Keratinocyte (primary cell): Measurements from ENCODE around the gene SPR. TPM values are rescaled to one million over a fixed set of nuclear protein-coding genes. Genes with fewer than 3 reads are reported as not detected.

Source experiments
- DNase-seq: peaks from one replicate; pipeline ENCODE4 v3.0.0-alpha.2; 2011; ENCODE audit warnings: low read depth, missing footprints, low spot score
- FAIRE-seq: peaks from 2 replicates; lab custom pipeline; 2011; peaks lifted over from hg19 to GRCh38; lab: Jason Lieb, UNC
- H2AFZ ChIP-seq: 2 replicates; pipeline ENCODE4 v1.6.0; 2012; ENCODE audit warnings: low read length, control low read depth, inconsistent platforms; ENCODE audit not compliant: control insufficient read depth
- H3K27ac ChIP-seq: 2 replicates; pipeline ENCODE4 v1.5.1; 2011; ENCODE audit warnings: low read length; ENCODE audit not compliant: control insufficient read depth, insufficient read depth
- H3K27me3 ChIP-seq: 3 replicates; pipeline ENCODE4 v1.6.0; 2011; ENCODE audit warnings: low read length; ENCODE audit not compliant: control insufficient read depth, insufficient read depth; ENCODE audit errors: extremely low read depth
- H3K36me3 ChIP-seq, 2 experiments: 2 replicates in 1 of 2; 3 replicates in 1 of 2; pipeline ENCODE4 v1.5.1; 2011; ENCODE audit warnings: low read length in 2 of 2, mild to moderate bottlenecking in 1 of 2; ENCODE audit not compliant: control insufficient read depth in 2 of 2, insufficient read depth in 2 of 2; ENCODE audit errors: extremely low read depth in 1 of 2
- H3K4me1 ChIP-seq: 3 replicates; pipeline ENCODE4 v1.5.1; 2011; ENCODE audit warnings: low read length; ENCODE audit not compliant: control insufficient read depth, insufficient read depth; ENCODE audit errors: extremely low read depth
- H3K4me2 ChIP-seq: 3 replicates; pipeline ENCODE4 v1.6.0; 2011; ENCODE audit warnings: low read depth, low read length; ENCODE audit not compliant: control insufficient read depth, insufficient read depth; ENCODE audit errors: extremely low read depth
- H3K4me3 ChIP-seq, 3 experiments: fragments of 200-600 bp in 1 of 3; sonication (generic) in 1 of 3; 2 replicates in 2 of 3; 3 replicates in 1 of 3; pipeline ENCODE4 v1.5.1; 2011 to 2016; ENCODE audit warnings: low read length in 3 of 3, mild to moderate bottlenecking in 3 of 3, control low read depth in 2 of 3, inconsistent platforms in 1 of 3, low read depth in 1 of 3, mixed read lengths in 1 of 3, mixed run types in 1 of 3, moderate library complexity in 1 of 3; ENCODE audit not compliant: control insufficient read depth in 2 of 3, insufficient read depth in 2 of 3; ENCODE audit errors: extremely low read depth in 1 of 3
- H3K79me2 ChIP-seq: 2 replicates; pipeline ENCODE4 v1.6.0; 2012; ENCODE audit warnings: low read length; ENCODE audit not compliant: control insufficient read depth, insufficient read depth
- H3K9ac ChIP-seq: 3 replicates; pipeline ENCODE4 v1.6.0; 2011; ENCODE audit warnings: low read length; ENCODE audit not compliant: control insufficient read depth, insufficient read depth; ENCODE audit errors: extremely low read depth
- H3K9me1 ChIP-seq: 3 replicates; pipeline ENCODE4 v1.6.0; 2011; ENCODE audit warnings: low read length; ENCODE audit not compliant: control insufficient read depth, insufficient read depth; ENCODE audit errors: extremely low read depth
- H3K9me3 ChIP-seq: 2 replicates; pipeline ENCODE4 v1.5.1; 2012; ENCODE audit warnings: low read depth, low read length; ENCODE audit not compliant: control insufficient read depth
- H4K20me1 ChIP-seq: 3 replicates; pipeline ENCODE4 v1.6.0; 2011; ENCODE audit warnings: low read length; ENCODE audit not compliant: control insufficient read depth, insufficient read depth; ENCODE audit errors: extremely low read depth
- EZH2 ChIP-seq: IDR thresholded peaks from one replicate; pipeline ENCODE4 v1.6.1; 2012; ENCODE audit warnings: inconsistent platforms, mild to moderate bottlenecking, low read length, moderate library complexity
- dilution Hi-C: fragments of 300-500 bp; cut with MboI; formaldehyde crosslinking; loops from one replicate; pipeline ENCODE4 v1.7.0; 2020; ENCODE audit warnings: low sequenced_read_pairs; ENCODE audit not compliant: extremely low pct_ligation_motif_present
- polyA plus RNA-seq, 5 experiments: library from polyadenylated mRNA; depleted of rRNA in 3 of 5; stranded (reverse) in 3 of 5; stranded (forward) in 1 of 5; unstranded in 1 of 5; fragments of >200 nt; gene quantifications; 1 replicate in 1 of 5; 2 replicates in 3 of 5; 3 replicates in 1 of 5; pipeline versions ENCODE4 v1.2.1 to v1.2.3, GENCODE V29; 2011 to 2012; ENCODE audit warnings: missing spikeins in 2 of 5, low read depth in 1 of 5, low replicate concordance in 1 of 5
- TF ChIP-seq, protein P1 (sequence below), 3 experiments: IDR thresholded peaks in 1 of 3; conservative IDR thresholded peaks in 1 of 3; optimal IDR thresholded peaks in 1 of 3; 2 replicates in 2 of 3; 3 replicates in 1 of 3; pipeline versions ENCODE3 to v1.5.1; 2011; ENCODE audit warnings: low read length in 3 of 3, mild to moderate bottlenecking in 3 of 3, moderate library complexity in 2 of 3, control low read depth in 1 of 3, inconsistent platforms in 1 of 3; ENCODE audit not compliant: insufficient read depth in 2 of 3; ENCODE audit errors: extremely low read depth in 1 of 3

SPR gene
- polyA plus RNA-seq, 1 donor (not counting 4 experiments of a cell fraction or from before 2014, with no cell fraction given): 25.1 TPM

DNA sequence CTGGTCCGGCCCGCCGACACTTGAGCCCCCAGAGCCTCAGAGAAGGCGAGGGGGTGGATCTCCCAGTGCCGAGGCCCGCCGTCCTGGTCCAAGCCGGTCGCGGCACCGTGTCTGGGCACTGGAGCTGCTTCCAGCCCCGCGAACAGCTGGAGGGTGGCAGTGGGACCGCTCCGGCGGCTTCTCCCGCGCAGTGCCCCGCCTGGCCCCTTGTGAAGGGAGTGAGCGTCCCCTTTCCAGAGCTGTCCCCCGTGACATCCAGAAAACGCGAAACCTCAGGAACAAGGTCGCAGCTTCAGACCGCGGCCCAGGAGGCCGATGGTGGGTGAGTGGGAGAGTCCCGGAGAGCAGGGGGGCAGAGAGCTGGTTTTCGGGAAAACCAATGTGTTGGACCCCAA lies 29.5 kb downstream of the SPR start:
- Histone ChIP-seq H3K4me2 (peak overlapping the region; percentile 73), H3K9me3 (no peaks in the 10 kb centered on the region), H4K20me1 (peaks cover 16% of the 10 kb centered on the region), H3K27me3 (peaks cover 90% of the 10 kb centered on the region), H3K36me3 (no peaks in the 10 kb centered on the region), H3K4me3 (peak overlapping the region in 1 of 3 experiments; percentile 59), H3K27ac (no peak overlapping the region), H3K9ac (peak overlapping the region; percentile 5), H3K79me2 (no peaks in the 10 kb centered on the region), H2AFZ (peak overlapping the region; percentile 86), H3K4me1 (peaks cover 26% of the 10 kb centered on the region), H3K9me1 (no peaks in the 10 kb centered on the region)
- TF ChIP-seq, protein P1, sequence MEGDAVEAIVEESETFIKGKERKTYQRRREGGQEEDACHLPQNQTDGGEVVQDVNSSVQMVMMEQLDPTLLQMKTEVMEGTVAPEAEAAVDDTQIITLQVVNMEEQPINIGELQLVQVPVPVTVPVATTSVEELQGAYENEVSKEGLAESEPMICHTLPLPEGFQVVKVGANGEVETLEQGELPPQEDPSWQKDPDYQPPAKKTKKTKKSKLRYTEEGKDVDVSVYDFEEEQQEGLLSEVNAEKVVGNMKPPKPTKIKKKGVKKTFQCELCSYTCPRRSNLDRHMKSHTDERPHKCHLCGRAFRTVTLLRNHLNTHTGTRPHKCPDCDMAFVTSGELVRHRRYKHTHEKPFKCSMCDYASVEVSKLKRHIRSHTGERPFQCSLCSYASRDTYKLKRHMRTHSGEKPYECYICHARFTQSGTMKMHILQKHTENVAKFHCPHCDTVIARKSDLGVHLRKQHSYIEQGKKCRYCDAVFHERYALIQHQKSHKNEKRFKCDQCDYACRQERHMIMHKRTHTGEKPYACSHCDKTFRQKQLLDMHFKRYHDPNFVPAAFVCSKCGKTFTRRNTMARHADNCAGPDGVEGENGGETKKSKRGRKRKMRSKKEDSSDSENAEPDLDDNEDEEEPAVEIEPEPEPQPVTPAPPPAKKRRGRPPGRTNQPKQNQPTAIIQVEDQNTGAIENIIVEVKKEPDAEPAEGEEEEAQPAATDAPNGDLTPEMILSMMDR (optimal IDR thresholded peaks at IDR 0.05 in 1 of 3, IDR thresholded peaks at IDR 0.05 in 1 of 3, conservative IDR thresholded peaks at IDR 0.05 in 1 of 3; ENCODE audit: extremely low read depth in 1 of 3, insufficient read depth in 2 of 3, low read length in 3 of 3): no peak
- peak; percentile 95 for TF ChIP-seq EZH2
- DNase-seq (no peak), FAIRE-seq (no peak)
- dilution Hi-C loops: no loop called here

DNA sequence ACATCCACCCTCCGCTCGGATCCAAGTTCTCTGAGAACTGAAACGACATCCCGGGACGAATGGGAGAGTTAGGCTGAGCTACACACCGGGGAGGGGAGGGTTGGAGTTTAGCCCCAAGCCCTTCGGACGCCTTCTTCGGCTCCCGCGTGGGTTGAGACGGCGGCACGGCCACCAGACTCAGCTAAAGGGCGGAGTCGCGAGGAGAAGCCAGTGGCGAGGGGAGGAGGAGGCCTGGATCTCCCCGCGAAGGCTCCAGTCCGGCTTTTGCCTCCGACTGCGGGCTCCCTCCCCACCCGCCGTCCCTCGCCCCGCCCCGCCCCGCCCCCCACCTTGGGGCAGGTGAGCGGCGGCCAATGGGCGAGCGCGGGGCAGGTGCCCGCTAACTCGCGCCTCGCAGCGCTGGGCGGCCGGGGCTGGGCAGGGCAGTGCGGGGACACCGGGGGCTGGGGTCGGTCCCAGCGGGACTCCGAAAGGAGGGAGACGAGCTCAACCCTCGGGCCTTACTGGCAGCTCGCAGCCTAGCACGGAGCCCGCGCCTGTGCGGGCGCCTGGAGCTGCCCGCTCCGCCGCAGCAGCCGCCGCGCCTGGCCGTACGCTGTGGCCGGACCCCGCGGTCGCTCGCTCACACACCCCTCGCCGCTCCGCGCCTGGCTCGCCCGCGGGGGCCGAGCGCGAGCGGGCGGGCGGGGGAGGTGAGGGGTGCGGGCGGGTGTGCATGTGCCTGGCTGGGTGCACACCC lies 30.1 kb downstream of the SPR start, which contains the start of gene EMX1:
TSS of gene EMX1 (plus strand) at position 382 of the 739 bp plus-strand sequence. CDS start at position 716, 334 bp downstream.
- dilution Hi-C loops: no loop called here
- Histone ChIP-seq H2AFZ (peak within 1 kb of the TSS; percentile 86), H3K79me2 (no peaks in the 10 kb centered on the region), H3K4me3 (peak within 1 kb of the TSS in 2 of 3 experiments; percentile 37 to 59), H3K27ac (no peak within 1 kb of the TSS), H3K4me2 (peak within 1 kb of the TSS; percentile 73), H3K9me1 (no peaks in the 10 kb centered on the region), H4K20me1 (peaks cover 16% of the 10 kb centered on the region), H3K27me3 (peaks cover 90% of the 10 kb centered on the region), H3K4me1 (peaks cover 26% of the 10 kb centered on the region), H3K9me3 (no peaks in the 10 kb centered on the region), H3K36me3 (no peaks in the 10 kb centered on the region), H3K9ac (peak within 1 kb of the TSS; percentile 15)
- no peak for DNase-seq
- no peak for FAIRE-seq
- TF ChIP-seq, protein P1 (optimal IDR thresholded peaks at IDR 0.05 in 1 of 3, IDR thresholded peaks at IDR 0.05 in 1 of 3, conservative IDR thresholded peaks at IDR 0.05 in 1 of 3; ENCODE audit: extremely low read depth in 1 of 3, insufficient read depth in 2 of 3, low read length in 3 of 3): no peak
- TF ChIP-seq EZH2: no peak
